NCI-H187 treated with DMSO at 0.1 percent for 48 hours (cell line): ENCODE results near the gene DPT.
"Not testable (repeated sequence)": the region's sequence is repeated elsewhere in the genome, so short reads cannot be mapped to it uniquely, and the experiment has no call there.

ENCODE experiments used
- DNase-seq: peaks from one replicate; lab custom pipeline; 2025; lab: John Stamatoyannopoulos, UW

The DPT gene

GRCh38 chr1:168728473-168729404, at the start of gene DPT:
DPT (minus strand) TSS chr1:168729206; CDS start chr1:168729174, 32 bp downstream.
- no peak for DNase-seq

GRCh38 chr1:168775366-168775765, 46.4 kb upstream of the DPT start:
- no peak for DNase-seq

GRCh38 chr1:168774241-168774640, 45.2 kb upstream of the DPT start:
- no peak for DNase-seq

GRCh38 chr1:168772428-168773060, 43.5 kb upstream of the DPT start:
- DNase-seq: no peak

- no peak for DNase-seq
Observed at GRCh38 chr1:168771104-168771630, 42.2 kb upstream of the DPT start.

- not testable (repeated sequence) for DNase-seq
Observed at GRCh38 chr1:168769893-168770292, 40.9 kb upstream of the DPT start.

- no peak for DNase-seq
Observed at GRCh38 chr1:168767894-168768584, 39.0 kb upstream of the DPT start.

- DNase-seq: no peak
Observed at GRCh38 chr1:168766568-168766967, 37.6 kb upstream of the DPT start.

- no peak for DNase-seq
Observed at GRCh38 chr1:168763031-168763430, 34.0 kb upstream of the DPT start.

GRCh38 chr1:168762473-168762872, 33.5 kb upstream of the DPT start:
- no peak for DNase-seq

- no peak for DNase-seq
Observed at GRCh38 chr1:168760781-168761180, 31.8 kb upstream of the DPT start.

GRCh38 chr1:168760241-168760640, 31.2 kb upstream of the DPT start:
- no peak for DNase-seq

- no peak for DNase-seq
Observed at GRCh38 chr1:168759077-168759476, 30.1 kb upstream of the DPT start.

GRCh38 chr1:168758503-168758902, 29.5 kb upstream of the DPT start:
- no peak for DNase-seq

- DNase-seq: no peak
Observed at GRCh38 chr1:168755800-168756418, 26.9 kb upstream of the DPT start.

GRCh38 chr1:168752171-168752832, 23.3 kb upstream of the DPT start:
- no peak for DNase-seq

- DNase-seq: no peak
Observed at GRCh38 chr1:168751195-168751650, 22.2 kb upstream of the DPT start.

- DNase-seq: no peak
Observed at GRCh38 chr1:168742994-168743650, 14.1 kb upstream of the DPT start.

GRCh38 chr1:168742386-168742785, 13.4 kb upstream of the DPT start:
- no peak for DNase-seq

- DNase-seq: no peak
Observed at GRCh38 chr1:168739908-168740307, 10.9 kb upstream of the DPT start.

- no peak for DNase-seq
Observed at GRCh38 chr1:168736520-168736919, 7.5 kb upstream of the DPT start.
